Lower leg skin (tissue), 3 donors: ENCODE measurements around the gene CABS1.

Source experiments
- POLR2A ChIP-seq, 2 donors: fragments of 450-650 bp; IDR thresholded peaks; one replicate each; pipeline ENCODE4 v1.6.1; 2016 to 2017; ENCODE audit warnings: antibody characterized with exemption in 2 of 2, mild to moderate bottlenecking in 1 of 2, moderate library complexity in 1 of 2
- TF ChIP-seq, protein P1 (sequence below), 3 donors: fragments of 450-650 bp; IDR thresholded peaks; one replicate each; pipeline ENCODE4 v1.5.1; 2016; ENCODE audit warnings: antibody characterized with exemption in 3 of 3, mild to moderate bottlenecking in 3 of 3, moderate library complexity in 2 of 3

DNA sequence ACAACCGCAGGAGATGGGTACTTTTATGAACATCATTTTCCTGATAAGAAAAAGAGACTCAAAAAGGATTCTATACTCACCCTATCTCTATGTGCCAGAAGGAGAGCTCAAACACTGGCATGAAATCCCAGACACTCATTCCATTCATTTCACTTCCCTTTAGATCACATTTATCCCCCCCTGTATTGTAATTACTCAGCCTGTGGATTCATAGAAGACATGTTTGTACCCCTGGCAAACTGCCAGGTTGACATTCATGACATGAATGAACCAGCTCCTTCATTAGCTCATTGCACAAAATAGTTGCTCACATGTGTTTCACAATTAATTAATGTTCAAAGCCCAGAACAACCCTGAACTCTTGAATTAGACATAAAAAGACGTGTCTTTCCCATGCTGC is 30.7 kb downstream of the CABS1 start:
- TF ChIP-seq, protein P1, sequence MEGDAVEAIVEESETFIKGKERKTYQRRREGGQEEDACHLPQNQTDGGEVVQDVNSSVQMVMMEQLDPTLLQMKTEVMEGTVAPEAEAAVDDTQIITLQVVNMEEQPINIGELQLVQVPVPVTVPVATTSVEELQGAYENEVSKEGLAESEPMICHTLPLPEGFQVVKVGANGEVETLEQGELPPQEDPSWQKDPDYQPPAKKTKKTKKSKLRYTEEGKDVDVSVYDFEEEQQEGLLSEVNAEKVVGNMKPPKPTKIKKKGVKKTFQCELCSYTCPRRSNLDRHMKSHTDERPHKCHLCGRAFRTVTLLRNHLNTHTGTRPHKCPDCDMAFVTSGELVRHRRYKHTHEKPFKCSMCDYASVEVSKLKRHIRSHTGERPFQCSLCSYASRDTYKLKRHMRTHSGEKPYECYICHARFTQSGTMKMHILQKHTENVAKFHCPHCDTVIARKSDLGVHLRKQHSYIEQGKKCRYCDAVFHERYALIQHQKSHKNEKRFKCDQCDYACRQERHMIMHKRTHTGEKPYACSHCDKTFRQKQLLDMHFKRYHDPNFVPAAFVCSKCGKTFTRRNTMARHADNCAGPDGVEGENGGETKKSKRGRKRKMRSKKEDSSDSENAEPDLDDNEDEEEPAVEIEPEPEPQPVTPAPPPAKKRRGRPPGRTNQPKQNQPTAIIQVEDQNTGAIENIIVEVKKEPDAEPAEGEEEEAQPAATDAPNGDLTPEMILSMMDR (IDR thresholded peaks at IDR 0.05) = no peak
- no peak for TF ChIP-seq POLR2A (IDR thresholded peaks at IDR 0.05)
